HG03175 (cell line): Measurements from ENCODE around the gene CTNNA2.

Experiments used
- ATAC-seq: cut with Tn5 transposase; IDR thresholded peaks from one replicate; pipeline ENCODE4 v1.9.1; 2021; ENCODE audit warnings: mild to moderate bottlenecking, moderate library complexity; ENCODE audit not compliant: unreplicated experiment

Gene CTNNA2

GRCh38 chr2:79846878-79847277, 334.0 kb downstream of the CTNNA2 start:
- no peak for ATAC-seq

- no peak for ATAC-seq
Observed at GRCh38 chr2:79849241-79849640, 336.4 kb downstream of the CTNNA2 start.

- ATAC-seq = no peak
Observed at GRCh38 chr2:79849949-79850348, 337.1 kb downstream of the CTNNA2 start.

- no peak for ATAC-seq
Observed at GRCh38 chr2:79850912-79851311, 338.1 kb downstream of the CTNNA2 start.

- ATAC-seq = no peak
Observed at GRCh38 chr2:79855264-79856006, 342.6 kb downstream of the CTNNA2 start.

- ATAC-seq = no peak
Observed at GRCh38 chr2:79857888-79858287, 345.0 kb downstream of the CTNNA2 start.

GRCh38 chr2:79860228-79861058, 347.6 kb downstream of the CTNNA2 start:
- no peak for ATAC-seq

- ATAC-seq = no peak
Observed at GRCh38 chr2:79861059-79861374, 348.2 kb downstream of the CTNNA2 start.

- ATAC-seq = no peak
Observed at GRCh38 chr2:79862756-79863155, 349.9 kb downstream of the CTNNA2 start.

GRCh38 chr2:79872656-79873055, 359.8 kb downstream of the CTNNA2 start:
- no peak for ATAC-seq

GRCh38 chr2:79874015-79874414, 361.2 kb downstream of the CTNNA2 start:
- ATAC-seq = no peak

GRCh38 chr2:79876430-79876829, 363.6 kb downstream of the CTNNA2 start:
- no peak for ATAC-seq

GRCh38 chr2:79882548-79882947, 369.7 kb downstream of the CTNNA2 start:
- no peak for ATAC-seq

- ATAC-seq = peak; percentile 80
Observed at GRCh38 chr2:79887747-79888374, 375.0 kb downstream of the CTNNA2 start.

GRCh38 chr2:79892123-79892522, 379.3 kb downstream of the CTNNA2 start:
- ATAC-seq = no peak

GRCh38 chr2:79899196-79899595, 386.3 kb downstream of the CTNNA2 start:
- no peak for ATAC-seq

- ATAC-seq = no peak
Observed at GRCh38 chr2:79901161-79901560, 388.3 kb downstream of the CTNNA2 start.

- no peak for ATAC-seq
Observed at GRCh38 chr2:79903222-79904000, 390.6 kb downstream of the CTNNA2 start.

GRCh38 chr2:79906139-79906890, 393.5 kb downstream of the CTNNA2 start:
- no peak for ATAC-seq

GRCh38 chr2:79909521-79909920, 396.7 kb downstream of the CTNNA2 start:
- no peak for ATAC-seq
